Naive thymus-derived CD4-positive, alpha-beta T cell (primary cell): Measurements from ENCODE around the gene ITGA11. TPM values are rescaled to one million over a fixed set of nuclear protein-coding genes. Genes with fewer than 3 reads are reported as not detected.

ENCODE experiments used
- ATAC-seq: fragments of 150-1000 bp; cut with Tn5 transposase; 2 replicates; pipeline ENCODE4 v1.10.0; 2021; ENCODE audit warnings: mild to moderate bottlenecking, moderate library complexity
- CTCF ChIA-PET: fragments of 350-600 bp; sonication (Branson Sonifier 250); formaldehyde crosslinking; loops from one replicate; lab custom pipeline; 2021; ENCODE audit warnings: antibody characterized with exemption; lab: Charles Lee
- POLR2A ChIA-PET: fragments of 350-600 bp; sonication (Branson Sonifier 250); formaldehyde crosslinking; loops from one replicate; lab custom pipeline; 2021; ENCODE audit warnings: antibody characterized with exemption, inconsistent platforms; lab: Charles Lee
- DNase-seq, 9 donors: peaks; one replicate each; pipeline versions ENCODE4 v3.0.0 to v3.0.0-alpha.2; 2020 to 2022; ENCODE audit warnings: mixed read lengths in 1 of 9
- H3K27ac ChIP-seq: one replicate; pipeline ENCODE4 v1.7.0; 2013; ENCODE audit warnings: mild to moderate bottlenecking, low read depth, low read length, moderate library complexity
- H3K27me3 ChIP-seq, 2 donors: one replicate each; pipeline ENCODE4 v1.7.0; 2013; ENCODE audit warnings: low read length in 2 of 2, mild to moderate bottlenecking in 2 of 2, moderate library complexity in 2 of 2; ENCODE audit not compliant: control insufficient read depth in 2 of 2, insufficient read depth in 2 of 2
- H3K36me3 ChIP-seq, 3 experiments: 1 replicate in 2 of 3; 2 replicates in 1 of 3; pipeline ENCODE4 v1.7.0; 2013; ENCODE audit warnings: low read length in 3 of 3, mild to moderate bottlenecking in 3 of 3, moderate library complexity in 1 of 3; ENCODE audit not compliant: insufficient read depth in 3 of 3, control insufficient read depth in 2 of 3
- H3K4me1 ChIP-seq, 2 donors: one replicate each; pipeline ENCODE4 v1.7.0; 2013; ENCODE audit warnings: low read length in 2 of 2, mild to moderate bottlenecking in 2 of 2, moderate library complexity in 1 of 2; ENCODE audit not compliant: control insufficient read depth in 2 of 2, insufficient read depth in 2 of 2
- H3K4me3 ChIP-seq: 2 replicates; pipeline ENCODE4 v1.7.0; 2013; ENCODE audit warnings: mild to moderate bottlenecking, low read length
- H3K9me3 ChIP-seq, 3 experiments: 1 replicate in 2 of 3; 2 replicates in 1 of 3; pipeline ENCODE4 v1.7.0; 2013; ENCODE audit warnings: low read length in 3 of 3; ENCODE audit not compliant: control insufficient read depth in 2 of 3
- H3K27ac Mint-ChIP-seq, 9 donors: one replicate each; pipeline ENCODE4 v1.8.0; 2020 to 2022; ENCODE audit warnings: mixed read lengths in 9 of 9, mild to moderate bottlenecking in 8 of 9, moderate library complexity in 5 of 9, inconsistent platforms in 2 of 9
- H3K27me3 Mint-ChIP-seq, 5 donors: one replicate each; pipeline ENCODE4 v1.8.0; 2021 to 2022; ENCODE audit warnings: mixed read lengths in 5 of 5, mild to moderate bottlenecking in 1 of 5
- H3K36me3 Mint-ChIP-seq, 5 donors: one replicate each; pipeline ENCODE4 v1.8.0; 2020 to 2022; ENCODE audit warnings: mixed read lengths in 5 of 5, mild to moderate bottlenecking in 3 of 5, inconsistent platforms in 1 of 5
- H3K4me1 Mint-ChIP-seq, 7 donors: one replicate each; pipeline ENCODE4 v1.8.0; 2020 to 2022; ENCODE audit warnings: mixed read lengths in 7 of 7, mild to moderate bottlenecking in 3 of 7, inconsistent platforms in 1 of 7
- H3K4me3 Mint-ChIP-seq, 10 donors: one replicate each; pipeline ENCODE4 v1.8.0; 2020 to 2022; ENCODE audit warnings: mild to moderate bottlenecking in 10 of 10, mixed read lengths in 10 of 10, moderate library complexity in 6 of 10, inconsistent platforms in 2 of 10
- H3K9me3 Mint-ChIP-seq, 11 donors: one replicate each; pipeline ENCODE4 v1.8.0; 2020 to 2022; ENCODE audit warnings: mixed read lengths in 11 of 11, mild to moderate bottlenecking in 4 of 11, inconsistent platforms in 1 of 11, moderate library complexity in 1 of 11
- intact Hi-C, 2 donors: fragments of 100-400 bp; cut with micrococcal nuclease; formaldehyde crosslinking; loops; one replicate each; pipeline ENCODE4 v1.15.1; 2023
- polyA plus RNA-seq, 2 donors: library from polyadenylated mRNA; unstranded; fragments of 300-500 nt; fragmentation: Illumina TruSeq; gene quantifications; one replicate each; pipeline ENCODE4 v1.2.3, GENCODE V29; 2021
- total RNA-seq, 6 experiments: library from RNA in 5 of 6; stranded (reverse) in 5 of 6; gene quantifications; 1 replicate in 5 of 6; 2 replicates in 1 of 6; pipeline ENCODE4 v1.2.3 and lab custom pipeline; 2021 to 2026

ITGA11 gene
- total and polyA plus RNA-seq, 7 experiments from 2014 or later, result 0.02 to 1.1 (median 0.08) TPM; not detected in 2

DNA sequence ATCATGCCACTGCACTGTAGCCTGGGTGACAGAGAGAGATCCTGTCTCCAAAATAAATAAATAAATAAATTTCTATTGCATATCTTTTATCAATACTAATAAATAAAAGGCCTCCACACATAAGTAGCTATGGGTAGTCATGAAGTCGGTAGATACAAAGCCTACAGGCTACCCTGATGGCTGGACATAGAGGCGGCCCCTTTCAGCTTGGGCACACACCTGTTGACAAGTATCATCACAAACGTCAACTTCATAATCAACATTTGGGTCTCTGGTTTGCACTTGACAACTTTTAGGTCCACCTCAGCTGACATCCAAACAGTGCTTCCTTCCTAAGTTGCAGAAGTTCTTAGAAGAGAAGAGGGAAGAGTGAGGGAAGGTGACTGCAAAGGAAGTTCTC lies 53.4 kb downstream of the ITGA11 start:
- H3K36me3 Mint-ChIP-seq, result peaks cover 0 to 3% (median 0%) of the 10 kb centered on the region in 5 donors
- DNase-seq (no peak), ATAC-seq (no peak)
- H3K27ac Mint-ChIP-seq, result no peak overlapping the region
- Histone ChIP-seq H3K4me1 (peaks cover 0 to 7% of the 10 kb centered on the region in 2 donors), H3K27ac (no peak overlapping the region), H3K27me3 (no peaks in the 10 kb centered on the region), H3K4me3 (no peak overlapping the region), H3K9me3 (no peaks in the 10 kb centered on the region), H3K36me3 (no peaks in the 10 kb centered on the region)
- no peak overlapping the region for H3K4me3 Mint-ChIP-seq
- no peaks in the 10 kb centered on the region for H3K27me3 Mint-ChIP-seq
- peaks cover 11 to 28% (median 14%) of the 10 kb centered on the region in 7 donors for H3K4me1 Mint-ChIP-seq
- peaks cover 0 to 7% (median 0%) of the 10 kb centered on the region in 11 donors for H3K9me3 Mint-ChIP-seq
- intact Hi-C loops, result no loop called here
- POLR2A ChIA-PET, result no interaction called here
- CTCF ChIA-PET, result interaction anchor here (1.3 to 2.5 kb wide), 2 partner anchors 72 to 126 kb away, joined by 4 to 8 read pairs; no protein-coding TSS in a partner anchor

- ChIA-PET CTCF (interaction anchor here (0.6 to 2.5 kb wide), 3 partner anchors 12 to 125 kb away, joined by 3 to 8 read pairs (median 4); no protein-coding TSS in a partner anchor), POLR2A (no interaction called here)
- Mint-ChIP-seq H3K9me3 (peaks cover 0 to 6% (median 0%) of the 10 kb centered on the region in 11 donors), H3K27ac (no peak overlapping the region), H3K36me3 (peaks cover 0 to 3% (median 0%) of the 10 kb centered on the region in 5 donors), H3K4me3 (no peak overlapping the region), H3K4me1 (peaks cover 11 to 26% (median 14%) of the 10 kb centered on the region in 7 donors), H3K27me3 (no peaks in the 10 kb centered on the region)
- Histone ChIP-seq H3K4me3 (no peak overlapping the region), H3K9me3 (no peaks in the 10 kb centered on the region), H3K4me1 (peaks cover 0 to 7% of the 10 kb centered on the region in 2 donors), H3K27me3 (no peaks in the 10 kb centered on the region), H3K36me3 (no peaks in the 10 kb centered on the region), H3K27ac (no peak overlapping the region)
- intact Hi-C loops, result no loop called here
- DNase-seq, result no peak
- no peak for ATAC-seq
Measured at GRCh38 chr15:68377766-68378165, 54.2 kb downstream of the ITGA11 start.

DNA sequence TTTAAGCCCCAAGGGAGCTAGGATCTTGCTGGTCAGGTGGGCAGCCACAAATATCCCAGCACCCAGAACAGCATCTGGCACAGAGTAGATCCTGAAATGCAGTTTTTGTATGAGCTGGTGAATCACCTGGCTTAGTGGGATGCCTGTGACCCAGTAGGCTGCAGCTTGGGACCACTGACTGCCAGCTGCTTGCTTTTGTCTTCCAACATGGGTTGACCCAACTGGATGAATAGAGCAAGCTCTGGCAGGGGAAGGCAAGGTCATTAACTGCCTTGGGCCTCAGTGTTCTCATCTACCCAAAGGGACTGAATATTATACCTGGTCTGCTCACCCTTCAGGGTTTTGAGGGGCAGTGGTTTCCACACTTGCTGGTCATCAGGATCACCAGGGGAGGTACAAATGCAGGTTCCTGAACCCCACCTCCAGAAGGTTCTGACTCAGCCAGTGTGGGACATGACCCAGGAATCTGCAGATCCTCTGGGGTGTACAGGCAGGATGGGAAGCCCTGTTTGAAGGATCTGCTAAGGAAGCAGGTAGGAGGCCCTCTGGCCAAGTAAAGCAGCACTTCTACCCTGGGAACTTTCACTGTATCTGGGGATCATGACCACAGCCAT lies 55.4 kb downstream of the ITGA11 start:
- no peak overlapping the region for H3K27ac ChIP-seq
- H3K4me3 ChIP-seq, result no peak overlapping the region
- intact Hi-C loops, result no loop called here
- no peaks in the 10 kb centered on the region for H3K9me3 ChIP-seq
- H3K27me3 ChIP-seq, result no peaks in the 10 kb centered on the region
- H3K36me3 ChIP-seq, result no peaks in the 10 kb centered on the region
- Mint-ChIP-seq H3K36me3 (peaks cover 0 to 3% (median 0%) of the 10 kb centered on the region in 5 donors), H3K27ac (no peak overlapping the region), H3K27me3 (no peaks in the 10 kb centered on the region), H3K4me1 (peaks cover 11 to 26% (median 14%) of the 10 kb centered on the region in 7 donors), H3K4me3 (no peak overlapping the region), H3K9me3 (peaks cover 0 to 2% (median 0%) of the 10 kb centered on the region in 11 donors)
- no peak for ATAC-seq
- no peak for DNase-seq
- ChIA-PET CTCF (interaction anchor here (0.7 kb wide), 1 partner anchor 69 kb away, joined by 4 read pairs; no protein-coding TSS in a partner anchor), POLR2A (no interaction called here)
- peaks cover 0 to 7% of the 10 kb centered on the region in 2 donors for H3K4me1 ChIP-seq

DNA sequence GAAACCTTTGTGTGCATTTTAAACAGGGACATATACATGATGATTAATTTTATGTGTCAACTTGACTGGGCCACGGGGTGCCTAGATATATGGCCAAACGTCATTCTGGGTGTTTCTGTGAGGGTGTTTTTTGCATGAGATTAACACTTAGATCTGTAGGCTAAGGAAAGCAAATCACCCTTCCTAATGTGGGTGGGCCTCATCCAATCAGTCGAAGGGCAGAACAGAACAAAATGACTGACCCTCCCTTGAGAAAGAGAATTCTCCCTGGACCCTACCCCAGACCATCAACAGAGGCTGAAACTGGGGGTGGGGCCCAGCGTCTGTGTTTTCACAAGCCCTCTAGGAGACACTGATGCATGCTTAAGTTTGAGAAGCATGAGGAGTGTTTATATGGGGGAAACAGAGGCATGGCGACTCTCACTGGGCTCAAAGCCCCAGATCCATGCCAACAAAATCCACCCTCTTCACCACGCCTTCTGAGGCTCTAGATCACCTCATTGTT lies 56.2 kb downstream of the ITGA11 start:
- ChIA-PET POLR2A (no interaction called here), CTCF (no interaction called here)
- Histone ChIP-seq H3K36me3 (no peaks in the 10 kb centered on the region), H3K9me3 (no peaks in the 10 kb centered on the region), H3K4me1 (peaks cover 0 to 7% of the 10 kb centered on the region in 2 donors), H3K4me3 (no peak overlapping the region), H3K27ac (no peak overlapping the region), H3K27me3 (no peaks in the 10 kb centered on the region)
- ATAC-seq, result no peak
- Mint-ChIP-seq H3K36me3 (peaks cover 0 to 3% (median 0%) of the 10 kb centered on the region in 5 donors), H3K27ac (no peak overlapping the region), H3K27me3 (no peaks in the 10 kb centered on the region), H3K9me3 (peaks cover 0 to 2% (median 0%) of the 10 kb centered on the region in 11 donors), H3K4me3 (no peak overlapping the region), H3K4me1 (peaks cover 11 to 24% (median 14%) of the 10 kb centered on the region in 7 donors)
- intact Hi-C loops, result no loop called here
- DNase-seq, result no peak

DNA sequence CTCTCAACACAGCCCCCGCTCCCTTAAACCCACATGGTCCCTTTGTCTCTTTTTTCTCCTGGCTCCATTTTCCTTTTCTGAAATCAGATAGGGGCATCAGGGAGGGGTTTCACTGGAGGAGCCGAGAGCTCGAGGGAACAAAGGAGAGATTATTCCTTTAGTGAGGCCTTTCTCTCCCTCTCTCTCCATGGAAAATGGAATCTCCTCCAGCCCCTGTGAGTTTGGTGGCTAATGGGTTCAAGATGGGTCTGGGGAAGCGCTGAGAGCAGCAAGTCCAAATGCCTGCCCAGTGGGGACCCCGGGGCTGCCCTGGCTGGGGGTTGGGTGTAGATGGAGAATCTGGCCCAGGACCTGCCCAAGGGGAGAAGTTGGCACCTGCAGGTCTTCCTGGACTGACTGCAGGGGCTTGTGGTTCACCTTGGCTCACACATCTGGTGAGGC lies 56.8 kb downstream of the ITGA11 start:
- H3K4me3 ChIP-seq, result no peak overlapping the region
- no peaks in the 10 kb centered on the region for H3K27me3 ChIP-seq
- CTCF ChIA-PET, result no interaction called here
- Mint-ChIP-seq H3K4me3 (no peak overlapping the region), H3K9me3 (peaks cover 0 to 2% (median 0%) of the 10 kb centered on the region in 11 donors), H3K4me1 (peaks cover 11 to 19% (median 13%) of the 10 kb centered on the region in 7 donors), H3K27me3 (no peaks in the 10 kb centered on the region), H3K36me3 (peaks cover 0 to 3% (median 0%) of the 10 kb centered on the region in 5 donors), H3K27ac (no peak overlapping the region)
- POLR2A ChIA-PET, result interaction anchor here (0.6 kb wide), 1 partner anchor 32 kb away, joined by 3 read pairs; no protein-coding TSS in a partner anchor
- peaks cover 0 to 7% of the 10 kb centered on the region in 2 donors for H3K4me1 ChIP-seq
- intact Hi-C loops, result no loop called here
- ATAC-seq (no peak), DNase-seq (peak in 1 of 9 donors; percentile 11)
- H3K36me3 ChIP-seq, result no peaks in the 10 kb centered on the region
- H3K9me3 ChIP-seq, result no peaks in the 10 kb centered on the region
- no peak overlapping the region for H3K27ac ChIP-seq

- no peak overlapping the region for H3K27ac Mint-ChIP-seq
- H3K27ac ChIP-seq, result no peak overlapping the region
- no peak for ATAC-seq
- peaks cover 4 to 9% (median 5%) of the 10 kb centered on the region in 7 donors for H3K4me1 Mint-ChIP-seq
- intact Hi-C loops, result no loop called here
- no peak overlapping the region for H3K4me3 Mint-ChIP-seq
- H3K4me3 ChIP-seq, result no peak overlapping the region
- no peaks in the 10 kb centered on the region for H3K9me3 ChIP-seq
- peaks cover 0 to 4% (median 0%) of the 10 kb centered on the region in 5 donors for H3K27me3 Mint-ChIP-seq
- H3K27me3 ChIP-seq, result no peaks in the 10 kb centered on the region
- no peaks in the 10 kb centered on the region for H3K36me3 ChIP-seq
- no peaks in the 10 kb centered on the region for H3K9me3 Mint-ChIP-seq
- peaks cover 0 to 1% (median 0%) of the 10 kb centered on the region in 5 donors for H3K36me3 Mint-ChIP-seq
- peak in 1 of 9 donors; percentile 8 for DNase-seq
- CTCF ChIA-PET, result interaction anchor here (0.6 to 1.5 kb wide), 2 partner anchors 46 to 68 kb away, joined by 3 to 4 read pairs; no protein-coding TSS in a partner anchor
- H3K4me1 ChIP-seq, result peaks cover 0 to under 1% of the 10 kb centered on the region in 2 donors
- POLR2A ChIA-PET, result interaction anchor here (0.6 kb wide), 1 partner anchor 1761 kb away, joined by 3 read pairs; no protein-coding TSS in a partner anchor
Measured at GRCh38 chr15:68374168-68374745, 57.7 kb downstream of the ITGA11 start.
